ENCODE results near the gene SMARCAL1.
A peak's percentile ranks its signal among the peaks of the same experiment; 100 is the strongest.

SMARCAL1 gene

GRCh38 chr2:216475767-216476166 lies 63.5 kb downstream of the SMARCAL1 start:
- no peak for DNase-seq (ENCODE audit: low read depth in 2 of 2)

GRCh38 chr2:216477283-216478035 lies 65.2 kb downstream of the SMARCAL1 start:
- DNase-seq (ENCODE audit: low read depth in 2 of 2): no peak

GRCh38 chr2:216478151-216478550 lies 65.9 kb downstream of the SMARCAL1 start:
- no peak for DNase-seq (ENCODE audit: low read depth in 2 of 2)

GRCh38 chr2:216478791-216479190 lies 66.5 kb downstream of the SMARCAL1 start:
- DNase-seq (ENCODE audit: low read depth in 2 of 2): no peak

GRCh38 chr2:216480221-216480620 lies 67.9 kb downstream of the SMARCAL1 start:
- DNase-seq (ENCODE audit: low read depth in 2 of 2): no peak

- no peak for DNase-seq (ENCODE audit: low read depth in 2 of 2)
Measured at GRCh38 chr2:216482640-216483039, 70.4 kb downstream of the SMARCAL1 start.

- DNase-seq (ENCODE audit: low read depth in 2 of 2): no peak
Measured at GRCh38 chr2:216485237-216485636, 73.0 kb downstream of the SMARCAL1 start.

GRCh38 chr2:216485745-216486144 lies 73.5 kb downstream of the SMARCAL1 start:
- no peak for DNase-seq (ENCODE audit: low read depth in 2 of 2)

GRCh38 chr2:216486271-216486670 lies 74.0 kb downstream of the SMARCAL1 start:
- no peak for DNase-seq (ENCODE audit: low read depth in 2 of 2)

- DNase-seq (ENCODE audit: low read depth in 2 of 2): no peak
Measured at GRCh38 chr2:216486708-216487107, 74.4 kb downstream of the SMARCAL1 start.

- no peak for DNase-seq (ENCODE audit: low read depth in 2 of 2)
Measured at GRCh38 chr2:216490061-216490460, 77.8 kb downstream of the SMARCAL1 start.

GRCh38 chr2:216491793-216492596 lies 79.7 kb downstream of the SMARCAL1 start:
- no peak for DNase-seq (ENCODE audit: low read depth in 2 of 2)

GRCh38 chr2:216492597-216493333 lies 80.5 kb downstream of the SMARCAL1 start:
- no peak for DNase-seq (ENCODE audit: low read depth in 2 of 2)

- DNase-seq (ENCODE audit: low read depth in 2 of 2): no peak
Measured at GRCh38 chr2:216493334-216493685, 81.0 kb downstream of the SMARCAL1 start.

GRCh38 chr2:216495656-216496055 lies 83.4 kb downstream of the SMARCAL1 start:
- DNase-seq (ENCODE audit: low read depth in 2 of 2): no peak

- no peak for DNase-seq (ENCODE audit: low read depth in 2 of 2)
Measured at GRCh38 chr2:216497382-216498069, 85.2 kb downstream of the SMARCAL1 start.

GRCh38 chr2:216498070-216498378 lies 85.7 kb downstream of the SMARCAL1 start:
- DNase-seq (ENCODE audit: low read depth in 2 of 2): no peak

- DNase-seq (ENCODE audit: low read depth in 2 of 2): peak; percentile 84 to 89
Measured at GRCh38 chr2:216498379-216499352, 86.4 kb downstream of the SMARCAL1 start, which contains the start of gene RPL37A. Gene RPL37A (plus strand): TSS chr2:216498844. CDS start chr2:216498875, 31 bp downstream.

GRCh38 chr2:216499641-216500218 lies 87.4 kb downstream of the SMARCAL1 start:
- DNase-seq (ENCODE audit: low read depth in 2 of 2): no peak

- no peak for DNase-seq (ENCODE audit: low read depth in 2 of 2)
Measured at GRCh38 chr2:216500572-216500971, 88.3 kb downstream of the SMARCAL1 start.
